HEK293 (cell line): Measurements from ENCODE around the gene HOXA6.
A peak's percentile ranks its signal among the peaks of the same experiment; 100 is the strongest.

Experiments used
- MYNN ChIP-seq: fragments of 450-650 bp; formaldehyde crosslinking; IDR thresholded peaks from 2 replicates; pipeline ENCODE4 v1.5.1; 2016; ENCODE audit warnings: missing biosample characterization, missing genetic modification characterization, borderline replicate concordance
- PRDM1 ChIP-seq: fragments of 450-650 bp; formaldehyde crosslinking; IDR thresholded peaks from 2 replicates; pipeline ENCODE4; 2016; ENCODE audit warnings: missing biosample characterization, missing genetic modification characterization
- RBAK ChIP-seq: fragments of 450-650 bp; formaldehyde crosslinking; IDR thresholded peaks from 2 replicates; pipeline ENCODE4 v1.5.1; 2016; ENCODE audit warnings: missing biosample characterization, missing genetic modification characterization
- TRIM28 ChIP-seq: IDR thresholded peaks from 2 replicates; pipeline ENCODE4 v1.6.1; 2011; ENCODE audit warnings: low read length, control low read depth, borderline replicate concordance
- WT1 ChIP-seq: fragments of 450-650 bp; formaldehyde crosslinking; IDR thresholded peaks from 2 replicates; pipeline ENCODE4 v1.5.1; 2016; ENCODE audit warnings: missing biosample characterization, missing genetic modification characterization
- ZBTB7A ChIP-seq: fragments of 450-650 bp; formaldehyde crosslinking; IDR thresholded peaks from 2 replicates; pipeline ENCODE4 v1.5.1; 2016; ENCODE audit warnings: low read depth, missing biosample characterization, missing genetic modification characterization
- ZNF121 ChIP-seq: fragments of 450-650 bp; formaldehyde crosslinking; IDR thresholded peaks from 2 replicates; pipeline ENCODE4 v1.5.1; 2016; ENCODE audit warnings: missing biosample characterization, missing genetic modification characterization
- ZNF133 ChIP-seq: fragments of 450-650 bp; formaldehyde crosslinking; IDR thresholded peaks from 2 replicates; pipeline ENCODE4 v1.5.1; 2016; ENCODE audit warnings: missing biosample characterization, missing genetic modification characterization
- ZNF138 ChIP-seq: fragments of 450-650 bp; formaldehyde crosslinking; IDR thresholded peaks from 2 replicates; pipeline ENCODE4 v1.5.1; 2016; ENCODE audit warnings: missing biosample characterization, missing genetic modification characterization, borderline replicate concordance
- ZNF140 ChIP-seq: fragments of 450-650 bp; formaldehyde crosslinking; IDR thresholded peaks from 2 replicates; pipeline ENCODE4 v1.5.1; 2016; ENCODE audit warnings: missing biosample characterization, missing genetic modification characterization
- ZNF211 ChIP-seq: fragments of 450-650 bp; formaldehyde crosslinking; IDR thresholded peaks from 2 replicates; pipeline ENCODE4 v1.5.1; 2016; ENCODE audit warnings: low read depth, missing biosample characterization, missing genetic modification characterization
- ZNF266 ChIP-seq: fragments of 450-650 bp; formaldehyde crosslinking; IDR thresholded peaks from 2 replicates; pipeline ENCODE4 v1.5.1; 2016; ENCODE audit warnings: missing biosample characterization, missing genetic modification characterization, low read depth
- ZNF404 ChIP-seq: fragments of 450-650 bp; formaldehyde crosslinking; IDR thresholded peaks from 2 replicates; pipeline ENCODE4 v1.5.1; 2017; ENCODE audit warnings: missing biosample characterization, missing genetic modification characterization
- ZNF473 ChIP-seq: fragments of 450-650 bp; formaldehyde crosslinking; IDR thresholded peaks from 2 replicates; pipeline ENCODE4 v1.5.1; 2017; ENCODE audit warnings: missing biosample characterization, missing genetic modification characterization
- ZNF530 ChIP-seq: fragments of 450-650 bp; formaldehyde crosslinking; IDR thresholded peaks from 2 replicates; pipeline ENCODE4 v1.5.1; 2016; ENCODE audit warnings: low read depth, missing biosample characterization, missing genetic modification characterization
- ZNF585B ChIP-seq: fragments of 450-650 bp; formaldehyde crosslinking; IDR thresholded peaks from 2 replicates; pipeline ENCODE4 v1.5.1; 2016; ENCODE audit warnings: missing biosample characterization, missing genetic modification characterization
- ZNF837 ChIP-seq: fragments of 450-650 bp; formaldehyde crosslinking; IDR thresholded peaks from 2 replicates; pipeline ENCODE4 v1.5.1; 2016; ENCODE audit warnings: missing biosample characterization, missing genetic modification characterization
- TF ChIP-seq, protein P1 (sequence below): fragments of 450-650 bp; formaldehyde crosslinking; IDR thresholded peaks from 2 replicates; pipeline ENCODE4 v1.5.1; 2016; ENCODE audit warnings: missing biosample characterization, missing genetic modification characterization
- TF ChIP-seq, protein P2 (sequence below): fragments of 450-650 bp; formaldehyde crosslinking; conservative IDR thresholded peaks from 2 replicates; pipeline ENCODE4 v1.5.1; 2016; ENCODE audit warnings: low read depth, missing biosample characterization, missing genetic modification characterization
- TF ChIP-seq, protein P3 (sequence below): fragments of 450-650 bp; formaldehyde crosslinking; IDR thresholded peaks from 2 replicates; pipeline ENCODE4 v1.5.1; 2016; ENCODE audit warnings: missing biosample characterization, missing genetic modification characterization, low read depth
- TF ChIP-seq, protein P4 (sequence below): fragments of 450-650 bp; formaldehyde crosslinking; IDR thresholded peaks from 2 replicates; pipeline ENCODE4 v1.5.1; 2016; ENCODE audit warnings: missing biosample characterization, missing genetic modification characterization
- TF ChIP-seq, protein P5 (sequence below): fragments of 450-650 bp; IDR thresholded peaks from 2 replicates; pipeline ENCODE4 v1.5.1; 2018; ENCODE audit warnings: missing biosample characterization, missing genetic modification characterization
- TF ChIP-seq, protein P6 (sequence below): fragments of 450-650 bp; formaldehyde crosslinking; conservative IDR thresholded peaks from 2 replicates; pipeline ENCODE4 v1.5.1; 2016; ENCODE audit warnings: low read depth, missing biosample characterization, missing genetic modification characterization

Gene HOXA6

DNA sequence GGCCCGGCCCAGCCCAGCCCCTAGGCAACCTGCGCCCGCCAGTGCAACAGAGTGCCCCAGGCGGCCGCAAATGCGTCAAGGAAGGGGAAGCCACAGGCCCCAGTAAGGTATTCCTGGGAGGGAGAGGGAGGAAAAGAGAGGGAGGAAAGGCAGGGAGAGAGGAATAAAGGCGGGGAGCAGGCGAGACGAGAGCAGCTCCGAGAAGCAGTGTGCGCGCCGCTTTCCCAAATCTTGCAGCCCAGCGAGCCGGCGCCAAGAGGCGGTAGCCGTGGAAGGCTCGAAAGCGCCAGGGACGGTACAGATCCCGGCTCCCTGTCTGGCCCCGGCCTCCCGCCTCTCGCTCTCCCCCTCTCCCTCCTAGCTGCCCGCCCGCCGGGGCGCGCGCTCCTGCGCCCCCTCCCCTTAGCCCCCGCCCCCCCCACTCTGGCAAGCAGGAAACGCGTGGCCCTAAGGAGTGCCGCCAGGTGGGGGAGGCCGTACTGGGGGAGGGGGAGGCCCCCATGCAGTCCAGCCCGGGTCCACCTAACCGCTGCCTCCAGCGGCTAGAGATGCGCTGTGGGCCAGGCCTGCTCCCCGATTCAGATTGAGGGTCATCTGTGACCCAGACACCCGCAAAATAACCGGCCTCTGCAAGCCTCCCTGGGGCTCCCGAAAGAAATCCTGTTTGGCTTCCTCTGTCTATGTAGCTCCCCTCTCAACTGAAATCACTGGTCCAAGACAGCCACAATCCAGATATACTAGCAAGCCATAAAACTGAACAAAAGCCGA lies 22.3 kb upstream of the HOXA6 start (continued):
- no peak for TF ChIP-seq PRDM1 (tag by site-specific recombination)
- TF ChIP-seq ZNF530 (tag by site-specific recombination): no peak
- no peak for TF ChIP-seq ZNF404 (tag by site-specific recombination)
- TF ChIP-seq ZNF837: no peak
- TF ChIP-seq, protein P1, sequence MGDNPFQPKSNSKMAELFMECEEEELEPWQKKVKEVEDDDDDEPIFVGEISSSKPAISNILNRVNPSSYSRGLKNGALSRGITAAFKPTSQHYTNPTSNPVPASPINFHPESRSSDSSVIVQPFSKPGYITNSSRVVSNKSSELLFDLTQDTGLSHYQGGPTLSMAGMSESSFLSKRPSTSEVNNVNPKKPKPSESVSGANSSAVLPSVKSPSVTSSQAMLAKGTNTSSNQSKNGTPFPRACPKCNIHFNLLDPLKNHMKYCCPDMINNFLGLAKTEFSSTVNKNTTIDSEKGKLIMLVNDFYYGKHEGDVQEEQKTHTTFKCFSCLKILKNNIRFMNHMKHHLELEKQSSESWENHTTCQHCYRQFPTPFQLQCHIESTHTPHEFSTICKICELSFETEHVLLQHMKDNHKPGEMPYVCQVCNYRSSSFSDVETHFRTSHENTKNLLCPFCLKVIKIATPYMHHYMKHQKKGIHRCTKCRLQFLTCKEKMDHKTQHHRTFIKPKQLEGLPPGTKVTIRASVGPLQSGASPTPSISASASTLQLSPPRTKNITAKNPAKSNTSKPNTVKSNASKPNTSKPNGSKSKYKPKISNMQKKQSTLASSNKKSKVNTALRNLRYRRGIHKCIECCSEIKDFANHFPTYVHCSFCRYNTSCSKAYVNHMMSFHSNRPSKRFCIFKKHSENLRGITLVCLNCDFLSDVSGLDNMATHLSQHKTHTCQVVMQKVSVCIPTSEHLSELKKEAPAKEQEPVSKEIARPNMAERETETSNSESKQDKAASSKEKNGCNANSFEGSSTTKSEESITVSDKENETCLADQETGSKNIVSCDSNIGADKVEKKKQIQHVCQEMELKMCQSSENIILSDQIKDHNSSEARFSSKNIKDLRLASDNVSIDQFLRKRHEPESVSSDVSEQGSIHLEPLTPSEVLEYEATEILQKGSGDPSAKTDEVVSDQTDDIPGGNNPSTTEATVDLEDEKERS (tag by site-specific recombination): no peak
- no peak for TF ChIP-seq ZNF211 (tag by site-specific recombination)
- TF ChIP-seq RBAK (tag by site-specific recombination): no peak
- TF ChIP-seq MYNN (tag by site-specific recombination): no peak
- no peak for TF ChIP-seq ZNF473 (tag by site-specific recombination)
- TF ChIP-seq, protein P2, sequence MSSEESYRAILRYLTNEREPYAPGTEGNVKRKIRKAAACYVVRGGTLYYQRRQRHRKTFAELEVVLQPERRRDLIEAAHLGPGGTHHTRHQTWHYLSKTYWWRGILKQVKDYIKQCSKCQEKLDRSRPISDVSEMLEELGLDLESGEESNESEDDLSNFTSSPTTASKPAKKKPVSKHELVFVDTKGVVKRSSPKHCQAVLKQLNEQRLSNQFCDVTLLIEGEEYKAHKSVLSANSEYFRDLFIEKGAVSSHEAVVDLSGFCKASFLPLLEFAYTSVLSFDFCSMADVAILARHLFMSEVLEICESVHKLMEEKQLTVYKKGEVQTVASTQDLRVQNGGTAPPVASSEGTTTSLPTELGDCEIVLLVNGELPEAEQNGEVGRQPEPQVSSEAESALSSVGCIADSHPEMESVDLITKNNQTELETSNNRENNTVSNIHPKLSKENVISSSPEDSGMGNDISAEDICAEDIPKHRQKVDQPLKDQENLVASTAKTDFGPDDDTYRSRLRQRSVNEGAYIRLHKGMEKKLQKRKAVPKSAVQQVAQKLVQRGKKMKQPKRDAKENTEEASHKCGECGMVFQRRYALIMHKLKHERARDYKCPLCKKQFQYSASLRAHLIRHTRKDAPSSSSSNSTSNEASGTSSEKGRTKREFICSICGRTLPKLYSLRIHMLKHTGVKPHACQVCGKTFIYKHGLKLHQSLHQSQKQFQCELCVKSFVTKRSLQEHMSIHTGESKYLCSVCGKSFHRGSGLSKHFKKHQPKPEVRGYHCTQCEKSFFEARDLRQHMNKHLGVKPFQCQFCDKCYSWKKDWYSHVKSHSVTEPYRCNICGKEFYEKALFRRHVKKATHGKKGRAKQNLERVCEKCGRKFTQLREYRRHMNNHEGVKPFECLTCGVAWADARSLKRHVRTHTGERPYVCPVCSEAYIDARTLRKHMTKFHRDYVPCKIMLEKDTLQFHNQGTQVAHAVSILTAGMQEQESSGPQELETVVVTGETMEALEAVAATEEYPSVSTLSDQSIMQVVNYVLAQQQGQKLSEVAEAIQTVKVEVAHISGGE (tag by site-specific recombination): no peak
- TF ChIP-seq, protein P3, sequence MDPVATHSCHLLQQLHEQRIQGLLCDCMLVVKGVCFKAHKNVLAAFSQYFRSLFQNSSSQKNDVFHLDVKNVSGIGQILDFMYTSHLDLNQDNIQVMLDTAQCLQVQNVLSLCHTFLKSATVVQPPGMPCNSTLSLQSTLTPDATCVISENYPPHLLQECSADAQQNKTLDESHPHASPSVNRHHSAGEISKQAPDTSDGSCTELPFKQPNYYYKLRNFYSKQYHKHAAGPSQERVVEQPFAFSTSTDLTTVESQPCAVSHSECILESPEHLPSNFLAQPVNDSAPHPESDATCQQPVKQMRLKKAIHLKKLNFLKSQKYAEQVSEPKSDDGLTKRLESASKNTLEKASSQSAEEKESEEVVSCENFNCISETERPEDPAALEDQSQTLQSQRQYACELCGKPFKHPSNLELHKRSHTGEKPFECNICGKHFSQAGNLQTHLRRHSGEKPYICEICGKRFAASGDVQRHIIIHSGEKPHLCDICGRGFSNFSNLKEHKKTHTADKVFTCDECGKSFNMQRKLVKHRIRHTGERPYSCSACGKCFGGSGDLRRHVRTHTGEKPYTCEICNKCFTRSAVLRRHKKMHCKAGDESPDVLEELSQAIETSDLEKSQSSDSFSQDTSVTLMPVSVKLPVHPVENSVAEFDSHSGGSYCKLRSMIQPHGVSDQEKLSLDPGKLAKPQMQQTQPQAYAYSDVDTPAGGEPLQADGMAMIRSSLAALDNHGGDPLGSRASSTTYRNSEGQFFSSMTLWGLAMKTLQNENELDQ (tag by site-specific recombination): no peak
- no peak for TF ChIP-seq ZNF585B (tag by site-specific recombination)
- TF ChIP-seq, protein P4, sequence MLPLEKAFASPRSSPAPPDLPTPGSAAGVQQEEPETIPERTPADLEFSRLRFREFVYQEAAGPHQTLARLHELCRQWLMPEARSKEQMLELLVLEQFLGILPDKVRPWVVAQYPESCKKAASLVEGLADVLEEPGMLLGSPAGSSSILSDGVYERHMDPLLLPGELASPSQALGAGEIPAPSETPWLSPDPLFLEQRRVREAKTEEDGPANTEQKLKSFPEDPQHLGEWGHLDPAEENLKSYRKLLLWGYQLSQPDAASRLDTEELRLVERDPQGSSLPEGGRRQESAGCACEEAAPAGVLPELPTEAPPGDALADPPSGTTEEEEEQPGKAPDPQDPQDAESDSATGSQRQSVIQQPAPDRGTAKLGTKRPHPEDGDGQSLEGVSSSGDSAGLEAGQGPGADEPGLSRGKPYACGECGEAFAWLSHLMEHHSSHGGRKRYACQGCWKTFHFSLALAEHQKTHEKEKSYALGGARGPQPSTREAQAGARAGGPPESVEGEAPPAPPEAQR (tag by site-specific recombination): no peak
- no peak for TF ChIP-seq ZBTB7A (tag by site-specific recombination)
- TF ChIP-seq ZNF133: no peak
- TF ChIP-seq ZNF121 (tag by site-specific recombination): no peak
- no peak for TF ChIP-seq ZNF138 (tag by site-specific recombination)
- TF ChIP-seq, protein P5, sequence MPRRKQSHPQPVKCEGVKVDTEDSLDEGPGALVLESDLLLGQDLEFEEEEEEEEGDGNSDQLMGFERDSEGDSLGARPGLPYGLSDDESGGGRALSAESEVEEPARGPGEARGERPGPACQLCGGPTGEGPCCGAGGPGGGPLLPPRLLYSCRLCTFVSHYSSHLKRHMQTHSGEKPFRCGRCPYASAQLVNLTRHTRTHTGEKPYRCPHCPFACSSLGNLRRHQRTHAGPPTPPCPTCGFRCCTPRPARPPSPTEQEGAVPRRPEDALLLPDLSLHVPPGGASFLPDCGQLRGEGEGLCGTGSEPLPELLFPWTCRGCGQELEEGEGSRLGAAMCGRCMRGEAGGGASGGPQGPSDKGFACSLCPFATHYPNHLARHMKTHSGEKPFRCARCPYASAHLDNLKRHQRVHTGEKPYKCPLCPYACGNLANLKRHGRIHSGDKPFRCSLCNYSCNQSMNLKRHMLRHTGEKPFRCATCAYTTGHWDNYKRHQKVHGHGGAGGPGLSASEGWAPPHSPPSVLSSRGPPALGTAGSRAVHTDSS: no peak
- TF ChIP-seq ZNF266 (tag by site-specific recombination): no peak
- TF ChIP-seq TRIM28: no peak
- TF ChIP-seq ZNF140 (tag by site-specific recombination): no peak
- TF ChIP-seq WT1 (tag by site-specific recombination): peak; percentile 74
- TF ChIP-seq, protein P6, sequence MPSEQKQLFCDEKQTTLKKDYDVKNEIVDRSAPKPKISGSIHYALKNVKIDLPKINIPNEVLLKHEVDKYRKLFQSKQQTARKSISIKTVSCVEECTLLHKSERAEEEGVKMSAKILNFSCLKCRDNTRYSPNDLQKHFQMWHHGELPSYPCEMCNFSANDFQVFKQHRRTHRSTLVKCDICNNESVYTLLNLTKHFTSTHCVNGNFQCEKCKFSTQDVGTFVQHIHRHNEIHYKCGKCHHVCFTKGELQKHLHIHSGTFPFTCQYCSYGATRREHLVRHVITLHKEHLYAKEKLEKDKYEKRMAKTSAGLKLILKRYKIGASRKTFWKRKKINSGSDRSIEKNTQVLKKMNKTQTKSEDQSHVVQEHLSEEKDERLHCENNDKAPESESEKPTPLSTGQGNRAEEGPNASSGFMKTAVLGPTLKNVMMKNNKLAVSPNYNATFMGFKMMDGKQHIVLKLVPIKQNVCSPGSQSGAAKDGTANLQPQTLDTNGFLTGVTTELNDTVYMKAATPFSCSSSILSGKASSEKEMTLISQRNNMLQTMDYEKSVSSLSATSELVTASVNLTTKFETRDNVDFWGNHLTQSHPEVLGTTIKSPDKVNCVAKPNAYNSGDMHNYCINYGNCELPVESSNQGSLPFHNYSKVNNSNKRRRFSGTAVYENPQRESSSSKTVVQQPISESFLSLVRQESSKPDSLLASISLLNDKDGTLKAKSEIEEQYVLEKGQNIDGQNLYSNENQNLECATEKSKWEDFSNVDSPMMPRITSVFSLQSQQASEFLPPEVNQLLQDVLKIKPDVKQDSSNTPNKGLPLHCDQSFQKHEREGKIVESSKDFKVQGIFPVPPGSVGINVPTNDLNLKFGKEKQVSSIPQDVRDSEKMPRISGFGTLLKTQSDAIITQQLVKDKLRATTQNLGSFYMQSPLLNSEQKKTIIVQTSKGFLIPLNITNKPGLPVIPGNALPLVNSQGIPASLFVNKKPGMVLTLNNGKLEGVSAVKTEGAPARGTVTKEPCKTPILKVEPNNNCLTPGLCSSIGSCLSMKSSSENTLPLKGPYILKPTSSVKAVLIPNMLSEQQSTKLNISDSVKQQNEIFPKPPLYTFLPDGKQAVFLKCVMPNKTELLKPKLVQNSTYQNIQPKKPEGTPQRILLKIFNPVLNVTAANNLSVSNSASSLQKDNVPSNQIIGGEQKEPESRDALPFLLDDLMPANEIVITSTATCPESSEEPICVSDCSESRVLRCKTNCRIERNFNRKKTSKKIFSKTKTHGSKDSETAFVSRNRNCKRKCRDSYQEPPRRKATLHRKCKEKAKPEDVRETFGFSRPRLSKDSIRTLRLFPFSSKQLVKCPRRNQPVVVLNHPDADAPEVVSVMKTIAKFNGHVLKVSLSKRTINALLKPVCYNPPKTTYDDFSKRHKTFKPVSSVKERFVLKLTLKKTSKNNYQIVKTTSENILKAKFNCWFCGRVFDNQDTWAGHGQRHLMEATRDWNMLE: no peak
